HepG2 (cell line): ENCODE results near the gene MACROD2.

Source experiments
- CTCF ChIP-seq: sonication (generic); formaldehyde crosslinking; IDR thresholded peaks from 2 replicates; pipeline ENCODE4 v1.5.0; 2020; ENCODE audit warnings: mild to moderate bottlenecking, missing genetic modification reagents, moderate library complexity
- HMGXB4 ChIP-seq, 2 experiments: sonication (generic) in 1 of 2; formaldehyde crosslinking in 1 of 2; IDR thresholded peaks; 2 replicates each; pipeline versions ENCODE4 v1.4.0 to v1.6.1; 2018 to 2020; ENCODE audit warnings: missing genetic modification reagents in 2 of 2, borderline replicate concordance in 1 of 2, low read depth in 1 of 2, mild to moderate bottlenecking in 1 of 2, missing biosample characterization in 1 of 2
- PHF21A ChIP-seq: sonication (generic); formaldehyde crosslinking; IDR thresholded peaks from 2 replicates; pipeline ENCODE4 v1.5.0; 2020; ENCODE audit warnings: mild to moderate bottlenecking, missing genetic modification reagents
- RAD21 ChIP-seq: fragments of 450-650 bp; formaldehyde crosslinking; IDR thresholded peaks from 2 replicates; pipeline ENCODE4 v1.5.0; 2020; ENCODE audit warnings: mild to moderate bottlenecking
- TCF12 ChIP-seq, 2 experiments: fragments of 450-650 bp in 1 of 2; sonication (generic) in 1 of 2; formaldehyde crosslinking in 1 of 2; IDR thresholded peaks; 2 replicates each; pipeline versions ENCODE4 v1.6.1 to v1.8.0; 2017 to 2022; ENCODE audit warnings: antibody characterized with exemption in 1 of 2, mild to moderate bottlenecking in 1 of 2, missing genetic modification reagents in 1 of 2, moderate library complexity in 1 of 2
- ZNF543 ChIP-seq: sonication (generic); formaldehyde crosslinking; IDR thresholded peaks from 2 replicates; pipeline ENCODE4 v1.4.0; 2020; ENCODE audit warnings: mild to moderate bottlenecking, missing genetic modification reagents
- ZSCAN30 ChIP-seq: sonication (generic); formaldehyde crosslinking; IDR thresholded peaks from 2 replicates; pipeline ENCODE4 v1.5.0; 2020; ENCODE audit warnings: mild to moderate bottlenecking, missing genetic modification reagents

- no peak for TF ChIP-seq ZNF543 (CRISPR knock-in tag)
- no peak for TF ChIP-seq PHF21A (CRISPR knock-in tag)
- no peak for TF ChIP-seq TCF12 (IDR thresholded peaks at IDR 0.05)
- TF ChIP-seq TCF12 (CRISPR knock-in tag; IDR thresholded peaks at IDR 0.05) = no peak
- no peak for TF ChIP-seq CTCF (CRISPR knock-in tag)
- TF ChIP-seq ZSCAN30 (CRISPR knock-in tag) = no peak
- no peak for TF ChIP-seq RAD21 (CRISPR knock-in tag)
- no peak for TF ChIP-seq HMGXB4 (CRISPR knock-in tag; IDR thresholded peaks at IDR 0.05; ENCODE audit: borderline replicate concordance in 1 of 2, low read depth in 1 of 2)
These were observed 1743.7 kb downstream of the MACROD2 start for GRCh38 chr20:15739035-15739434.
